ENCODE data around the gene SERPINA4.

GRCh38 chr14:94601884-94602391 lies 40.7 kb downstream of the SERPINA4 start:
- TF ChIP-seq, protein P1, sequence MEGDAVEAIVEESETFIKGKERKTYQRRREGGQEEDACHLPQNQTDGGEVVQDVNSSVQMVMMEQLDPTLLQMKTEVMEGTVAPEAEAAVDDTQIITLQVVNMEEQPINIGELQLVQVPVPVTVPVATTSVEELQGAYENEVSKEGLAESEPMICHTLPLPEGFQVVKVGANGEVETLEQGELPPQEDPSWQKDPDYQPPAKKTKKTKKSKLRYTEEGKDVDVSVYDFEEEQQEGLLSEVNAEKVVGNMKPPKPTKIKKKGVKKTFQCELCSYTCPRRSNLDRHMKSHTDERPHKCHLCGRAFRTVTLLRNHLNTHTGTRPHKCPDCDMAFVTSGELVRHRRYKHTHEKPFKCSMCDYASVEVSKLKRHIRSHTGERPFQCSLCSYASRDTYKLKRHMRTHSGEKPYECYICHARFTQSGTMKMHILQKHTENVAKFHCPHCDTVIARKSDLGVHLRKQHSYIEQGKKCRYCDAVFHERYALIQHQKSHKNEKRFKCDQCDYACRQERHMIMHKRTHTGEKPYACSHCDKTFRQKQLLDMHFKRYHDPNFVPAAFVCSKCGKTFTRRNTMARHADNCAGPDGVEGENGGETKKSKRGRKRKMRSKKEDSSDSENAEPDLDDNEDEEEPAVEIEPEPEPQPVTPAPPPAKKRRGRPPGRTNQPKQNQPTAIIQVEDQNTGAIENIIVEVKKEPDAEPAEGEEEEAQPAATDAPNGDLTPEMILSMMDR (IDR thresholded peaks at IDR 0.05), result no peak
- TF ChIP-seq POLR2A (IDR thresholded peaks at IDR 0.05), result no peak
